GM21367 (cell line): ENCODE data around the gene MEF2D.

Experiments used
- ATAC-seq: cut with Tn5 transposase; IDR thresholded peaks from one replicate; pipeline ENCODE4 v1.9.1; 2021; ENCODE audit not compliant: unreplicated experiment

The MEF2D gene

DNA sequence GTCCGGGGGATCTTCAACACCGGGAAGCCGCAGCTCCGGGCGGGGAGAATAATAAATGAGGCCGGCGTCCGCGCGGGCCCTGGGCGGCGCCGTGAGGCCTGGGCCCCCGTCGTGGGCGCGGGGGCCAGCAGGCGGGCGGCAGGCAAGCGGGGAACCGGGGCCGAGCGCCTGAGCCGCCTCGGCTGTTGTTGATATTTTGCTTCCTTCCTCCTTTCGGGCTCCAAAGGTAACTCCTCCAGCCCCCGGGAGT is at the start of gene MEF2D:
MEF2D (minus strand) TSS at position 233 of the 250 bp plus-strand sequence. CDS start 17,483 bp downstream, outside the sequence.
- no peak for ATAC-seq

DNA sequence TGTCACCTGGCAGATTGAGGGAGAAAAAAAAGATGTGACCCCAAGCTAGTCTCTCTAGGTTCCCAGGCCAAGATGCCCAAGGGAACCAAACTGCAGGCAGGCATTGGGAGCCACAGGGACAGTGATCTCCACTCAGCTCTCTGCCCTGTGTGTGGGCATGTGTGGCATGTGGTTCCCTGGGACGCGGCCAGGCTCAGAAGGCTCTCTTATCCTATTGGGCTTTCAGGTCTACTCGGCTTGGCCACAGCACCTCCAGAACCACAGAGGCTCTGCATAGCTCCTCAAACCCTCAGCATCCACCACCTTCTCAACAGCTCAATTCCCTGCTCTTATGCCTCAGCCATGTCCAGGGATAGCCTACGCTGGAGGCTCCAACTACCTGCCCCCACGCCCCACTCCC is 49.8 kb upstream of the MEF2D start:
- ATAC-seq = no peak

DNA sequence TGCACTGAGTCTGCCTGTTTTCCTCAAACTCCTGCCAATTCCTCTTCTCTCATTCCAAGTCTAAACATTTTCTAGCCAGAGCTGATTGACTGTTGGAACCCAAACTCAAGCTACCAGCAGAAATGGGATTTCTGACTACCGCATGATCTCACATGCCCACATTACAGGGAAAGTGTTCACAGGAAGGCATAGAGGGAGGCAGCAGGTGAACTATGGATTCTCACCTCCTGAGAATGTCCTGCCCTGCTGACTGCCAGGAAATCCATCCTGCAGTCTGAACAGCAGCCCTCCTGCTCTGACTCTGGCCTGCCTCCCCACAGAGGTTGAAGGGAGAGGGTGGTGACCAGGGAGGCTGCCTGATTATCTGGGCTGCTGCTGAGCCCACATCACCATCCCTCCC is 49.3 kb upstream of the MEF2D start:
- no peak for ATAC-seq

DNA sequence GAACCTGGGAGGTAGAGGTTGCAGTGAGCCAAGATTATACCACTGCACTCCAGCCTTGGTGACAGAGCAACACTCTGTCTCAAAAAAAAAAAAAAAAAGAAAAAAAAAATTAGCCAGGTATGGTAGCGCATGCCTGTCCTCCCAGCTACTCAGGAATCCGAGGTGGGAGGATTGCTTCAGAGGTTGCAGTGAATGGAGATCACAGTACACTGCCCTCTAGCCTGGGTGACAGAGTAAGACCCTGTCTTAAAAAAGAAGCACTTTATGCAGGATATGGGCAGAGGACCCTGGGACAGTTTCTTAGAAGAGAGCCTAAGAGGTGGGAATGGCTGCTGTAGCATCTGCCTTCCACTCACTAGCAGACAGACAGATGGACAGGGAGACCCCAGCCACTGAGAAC is 48.8 kb upstream of the MEF2D start:
- no peak for ATAC-seq

DNA sequence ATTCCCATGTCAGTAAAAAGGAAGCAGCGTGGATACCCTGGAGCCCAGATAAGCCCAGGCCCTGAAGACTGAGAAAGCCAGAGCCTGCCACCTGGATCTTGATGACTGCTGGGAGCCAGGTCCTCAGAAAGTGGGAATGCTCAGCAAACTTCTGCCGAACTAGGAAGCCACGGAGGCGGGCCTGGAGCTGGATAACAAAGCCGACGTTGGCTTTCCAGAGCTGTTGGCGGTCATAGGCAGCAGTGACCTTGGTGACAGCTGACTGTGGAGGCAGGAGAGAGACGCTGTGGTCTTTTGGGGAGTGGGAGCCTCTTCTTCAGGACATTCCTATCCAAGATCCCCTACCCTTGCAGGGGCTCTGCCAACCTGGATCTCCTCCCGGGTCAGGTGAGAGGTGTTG is 47.4 kb upstream of the MEF2D start:
- ATAC-seq = no peak

DNA sequence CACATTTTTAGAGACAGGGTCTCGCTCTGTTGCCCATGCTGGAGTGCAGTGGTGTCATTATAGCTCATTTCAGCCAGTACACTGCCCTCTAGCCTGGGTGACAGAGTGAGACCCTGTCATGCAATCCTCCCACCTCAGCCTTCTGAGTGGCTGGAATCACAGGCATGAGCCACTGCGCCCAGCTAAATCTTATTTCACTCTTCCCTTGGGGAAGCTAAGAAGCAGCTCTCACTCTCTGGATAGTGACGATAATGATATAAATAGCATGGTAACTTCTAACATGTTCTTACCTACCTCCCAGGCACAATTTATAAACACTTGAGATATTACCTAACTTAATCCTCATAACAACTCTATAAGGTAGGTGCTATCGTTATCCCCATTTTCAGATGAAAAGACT is 46.9 kb upstream of the MEF2D start:
- no peak for ATAC-seq

DNA sequence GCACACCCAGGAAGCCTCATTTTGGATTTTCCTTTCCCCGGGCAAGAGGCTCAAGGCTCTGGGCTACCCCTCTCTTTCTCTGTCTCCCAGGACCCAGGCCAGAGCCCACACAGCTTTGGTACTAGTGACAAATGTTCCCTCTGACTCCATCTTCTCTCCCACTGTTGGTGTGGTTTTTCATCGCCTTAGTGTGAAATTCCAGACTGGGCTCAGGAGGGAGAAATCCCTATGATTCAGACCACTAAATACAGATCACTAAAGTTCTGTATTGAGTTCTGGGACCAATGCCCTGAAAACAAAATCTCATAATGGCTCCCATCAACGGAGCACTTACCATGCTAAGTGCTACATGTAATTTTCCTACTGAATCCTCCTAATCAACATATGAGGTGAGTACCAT is 45.7 kb upstream of the MEF2D start:
- ATAC-seq = no peak

DNA sequence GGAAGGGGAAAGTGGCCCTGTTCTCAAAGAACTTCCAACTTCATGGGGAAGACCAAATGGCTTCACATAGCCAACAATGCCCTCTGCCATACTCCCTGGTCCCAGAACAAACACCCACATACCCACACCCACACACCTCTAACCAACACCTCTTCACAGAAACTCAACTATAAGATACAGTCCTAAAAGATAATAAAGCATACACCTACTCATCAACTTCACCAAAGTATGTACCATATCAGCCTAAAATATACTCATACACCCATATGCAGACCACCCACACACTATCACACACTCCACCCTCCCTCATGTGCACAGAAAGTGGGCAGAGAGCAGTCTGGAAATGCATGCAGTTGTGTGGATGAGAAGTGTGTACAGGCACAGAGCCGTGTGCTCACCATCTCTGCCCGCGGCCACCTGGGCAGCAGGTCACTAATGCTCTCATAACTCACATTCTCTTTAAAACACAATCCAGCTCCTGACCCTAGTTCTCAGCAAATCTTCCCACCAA is 44.1 kb upstream of the MEF2D start:
- ATAC-seq = no peak

DNA sequence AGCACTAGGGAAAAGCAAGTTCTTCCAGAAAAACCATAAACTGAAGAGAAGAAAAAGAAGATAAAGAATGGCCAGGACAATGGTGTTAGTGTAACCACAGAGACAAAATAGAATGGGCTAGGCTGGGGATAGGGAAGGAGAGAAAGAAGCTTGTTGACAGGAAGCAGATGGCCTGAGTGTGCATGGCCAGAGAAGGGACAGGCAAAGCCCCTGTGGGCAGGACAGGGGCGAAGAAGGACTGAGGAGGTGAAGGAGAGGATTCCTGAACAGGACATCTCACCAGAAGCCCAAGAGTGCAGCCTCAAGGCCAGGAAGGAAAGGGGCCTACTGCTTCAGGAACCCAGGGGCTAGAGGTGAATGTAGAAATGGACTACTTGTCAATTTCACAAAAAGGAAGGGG is 42.5 kb upstream of the MEF2D start:
- no peak for ATAC-seq

DNA sequence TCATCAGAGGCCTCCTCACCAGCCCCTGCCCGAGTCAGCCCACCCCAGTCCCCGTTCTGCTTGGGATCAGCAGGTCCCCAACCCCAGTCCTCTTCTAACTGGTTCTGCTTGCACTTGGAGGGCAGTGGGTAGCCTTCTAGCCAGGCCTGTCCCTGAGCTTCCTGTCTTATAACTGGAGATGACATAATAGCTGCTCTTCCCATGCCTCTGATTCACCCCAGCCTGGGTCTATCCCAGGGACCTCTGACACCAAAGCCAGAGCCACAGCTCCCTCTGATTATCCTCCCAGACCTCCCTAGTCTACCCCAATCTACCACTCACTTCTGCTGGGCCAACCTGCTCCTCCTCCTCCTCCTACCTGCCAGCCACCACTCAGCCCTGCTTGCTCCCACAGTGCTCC is 40.4 kb upstream of the MEF2D start:
- ATAC-seq = no peak

DNA sequence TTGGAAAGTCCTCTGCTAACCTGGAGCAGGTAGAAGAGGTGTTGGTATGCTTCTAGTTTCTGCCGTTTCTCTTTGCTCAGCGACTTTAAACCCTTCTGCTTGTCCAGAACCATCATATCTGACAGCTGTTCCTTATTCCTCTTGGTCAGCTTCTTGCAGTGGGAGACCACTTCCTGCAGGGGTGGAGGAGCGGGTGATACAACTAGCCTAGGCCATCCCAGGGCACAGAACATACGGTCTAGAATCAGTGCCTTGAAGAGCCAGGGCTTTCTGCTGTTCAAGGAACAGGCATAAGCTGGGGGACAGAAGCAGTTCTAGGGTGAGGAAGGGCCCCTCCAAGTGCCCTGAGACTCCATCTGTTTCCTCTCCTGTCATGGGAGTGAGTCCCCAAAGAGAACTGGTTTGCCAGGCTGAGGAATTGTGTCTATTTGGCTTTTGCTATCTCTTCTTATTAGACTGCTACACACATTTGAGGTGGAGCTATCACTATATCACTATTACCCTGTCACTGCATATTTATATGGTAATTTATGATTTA is 39.3 kb upstream of the MEF2D start:
- no peak for ATAC-seq

DNA sequence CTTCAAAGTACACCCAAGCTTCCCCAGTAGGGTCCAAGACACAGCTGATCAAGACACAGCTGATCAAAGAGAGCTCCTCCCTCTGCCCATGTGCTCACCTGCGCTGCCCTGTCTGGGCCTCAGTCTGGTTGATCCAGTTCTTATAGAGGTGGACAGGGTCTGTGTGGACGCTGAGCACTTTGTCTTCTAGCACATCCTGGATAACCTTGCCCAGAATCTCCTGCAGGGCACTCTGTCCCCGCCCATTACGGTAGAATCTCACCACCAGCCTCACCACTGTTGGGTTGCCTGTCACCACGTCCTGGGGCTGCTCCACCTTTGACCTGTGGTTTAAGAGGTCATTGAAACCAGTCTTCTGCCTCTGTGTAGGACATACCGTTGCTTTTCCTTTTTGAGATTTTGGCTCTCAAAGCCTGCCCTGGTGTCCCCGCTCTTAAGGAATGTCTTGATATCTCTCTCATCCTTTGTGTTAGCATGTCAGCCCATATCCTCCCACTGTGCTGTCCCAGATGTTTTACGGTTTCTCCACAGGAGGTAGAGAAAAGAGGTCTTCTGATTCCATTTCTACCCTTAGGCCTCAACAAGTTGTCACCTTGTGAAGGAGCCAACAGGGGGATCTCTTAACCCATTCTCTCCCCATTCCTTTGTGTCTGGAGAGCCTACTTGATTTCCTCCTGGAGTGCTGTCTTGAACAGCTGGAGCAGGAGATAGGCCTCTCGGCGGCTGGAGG is 38.3 kb upstream of the MEF2D start:
- ATAC-seq = no peak

DNA sequence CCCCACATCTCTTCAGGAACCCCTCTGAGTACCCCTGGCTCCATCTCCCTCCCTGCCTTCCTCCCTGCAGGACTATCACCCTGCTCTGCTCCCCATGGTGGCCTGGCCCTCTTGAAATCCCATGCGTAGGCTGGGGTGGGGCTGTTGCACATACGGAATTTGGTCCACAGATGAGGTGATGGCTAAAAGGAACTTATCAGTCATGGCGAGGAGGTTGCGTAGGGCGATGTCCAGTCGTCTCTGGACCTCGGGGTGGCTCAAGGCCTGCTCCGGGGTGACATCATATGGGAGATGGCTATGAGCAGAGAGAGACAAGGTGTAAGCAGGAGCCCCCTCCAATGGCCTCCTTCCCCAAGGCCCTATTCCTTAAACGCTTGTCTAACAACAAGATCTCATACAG is 36.5 kb upstream of the MEF2D start:
- ATAC-seq = no peak

DNA sequence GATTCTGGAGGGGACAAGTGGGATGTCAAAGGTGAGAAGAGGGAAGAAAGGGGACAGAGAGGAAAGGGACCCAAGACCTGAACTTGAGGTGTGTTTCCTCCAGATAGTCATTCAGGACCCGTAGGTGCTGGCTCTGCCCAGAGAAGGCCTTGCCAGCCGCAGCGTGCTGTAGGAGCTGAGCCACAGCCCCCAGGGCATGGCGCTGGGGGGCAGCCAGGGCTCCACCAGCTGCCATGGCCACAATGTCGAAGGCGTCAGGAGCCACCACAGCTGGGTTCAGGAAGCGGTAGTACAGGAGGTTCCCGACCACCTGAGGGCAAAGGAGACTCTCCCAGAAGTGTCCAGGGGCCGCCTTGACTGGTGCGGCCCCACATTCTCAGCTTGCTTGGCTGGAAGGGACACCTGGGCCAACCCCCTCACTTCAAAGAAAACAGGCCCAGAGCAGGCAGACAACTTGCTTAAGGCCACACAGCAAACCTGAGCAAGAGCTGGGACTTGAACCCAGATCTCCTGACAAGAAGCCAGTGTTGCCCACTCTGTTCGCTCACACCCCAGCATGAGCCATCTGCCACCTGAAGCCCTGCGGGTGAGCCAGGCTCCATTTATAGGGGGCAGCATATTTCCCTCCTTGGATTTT is 34.0 kb upstream of the MEF2D start:
- ATAC-seq = no peak

DNA sequence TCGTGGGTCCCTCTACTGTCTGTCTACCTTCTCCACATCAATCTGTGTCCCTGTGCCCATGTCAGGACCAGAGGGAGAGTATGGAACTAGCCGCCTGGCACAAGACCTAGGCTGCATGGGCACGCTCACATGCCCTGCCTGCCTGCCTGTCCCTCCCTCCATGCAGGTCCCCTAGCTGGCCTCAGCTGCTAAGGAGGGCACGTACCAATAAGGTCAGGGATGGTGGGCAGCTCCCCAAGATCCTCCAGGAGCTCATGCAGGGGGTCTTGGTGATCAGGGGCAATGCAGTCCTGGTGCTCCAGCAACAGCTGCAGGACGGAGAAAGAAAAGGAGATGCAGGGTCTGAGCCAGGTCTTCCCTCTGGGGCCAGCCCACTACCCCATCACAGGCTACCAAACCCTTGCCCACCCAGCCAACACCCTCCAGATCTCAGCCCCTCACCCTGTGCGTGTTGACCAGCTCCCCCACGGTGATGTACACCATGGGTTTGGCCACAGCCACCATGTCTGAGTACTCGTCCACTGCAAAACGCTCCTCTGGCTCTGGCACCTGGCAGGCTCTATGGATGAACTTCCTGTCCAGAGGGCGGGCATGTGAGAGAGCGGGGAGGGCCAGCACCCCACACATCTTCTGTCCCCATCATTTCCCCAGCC is 33.1 kb upstream of the MEF2D start:
- ATAC-seq = no peak

DNA sequence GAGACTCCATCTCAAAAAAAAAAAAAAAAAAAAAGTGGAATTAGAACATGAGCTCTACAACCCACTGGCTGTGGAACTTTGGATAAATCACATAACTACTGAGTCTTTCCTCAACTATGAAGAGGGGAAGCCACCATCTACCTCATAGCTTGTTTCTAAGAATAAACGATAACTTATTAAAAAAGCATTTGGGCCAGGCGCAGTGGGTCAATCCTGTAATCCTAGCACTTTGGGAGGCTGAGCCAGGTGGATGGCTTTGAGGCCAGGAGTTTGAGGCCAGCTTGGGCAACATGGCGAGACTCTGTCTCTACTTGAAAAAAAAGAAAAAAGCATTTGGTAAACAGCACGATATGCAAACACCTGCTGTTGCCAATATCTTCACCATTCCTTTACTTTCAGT is 31.8 kb upstream of the MEF2D start:
- no peak for ATAC-seq

DNA sequence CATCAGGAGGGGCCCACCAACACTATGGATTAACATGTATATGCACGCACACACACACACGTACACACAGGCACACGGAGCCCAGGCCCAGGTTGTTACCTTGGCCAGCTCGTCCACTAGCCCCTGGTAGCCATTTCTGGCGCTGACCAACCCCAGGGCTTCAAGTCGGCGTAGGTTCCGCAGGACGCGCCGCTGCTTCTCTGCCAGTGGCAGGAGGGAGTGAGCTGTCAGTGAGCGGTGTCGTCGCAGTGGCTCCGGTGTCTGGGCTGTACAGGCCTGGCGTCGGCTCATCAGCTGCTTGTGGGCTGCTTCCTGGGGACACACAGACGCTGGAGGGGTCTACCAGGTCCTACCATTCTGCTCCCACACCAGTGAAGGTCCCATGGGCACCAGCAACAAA is 29.4 kb upstream of the MEF2D start:
- no peak for ATAC-seq

DNA sequence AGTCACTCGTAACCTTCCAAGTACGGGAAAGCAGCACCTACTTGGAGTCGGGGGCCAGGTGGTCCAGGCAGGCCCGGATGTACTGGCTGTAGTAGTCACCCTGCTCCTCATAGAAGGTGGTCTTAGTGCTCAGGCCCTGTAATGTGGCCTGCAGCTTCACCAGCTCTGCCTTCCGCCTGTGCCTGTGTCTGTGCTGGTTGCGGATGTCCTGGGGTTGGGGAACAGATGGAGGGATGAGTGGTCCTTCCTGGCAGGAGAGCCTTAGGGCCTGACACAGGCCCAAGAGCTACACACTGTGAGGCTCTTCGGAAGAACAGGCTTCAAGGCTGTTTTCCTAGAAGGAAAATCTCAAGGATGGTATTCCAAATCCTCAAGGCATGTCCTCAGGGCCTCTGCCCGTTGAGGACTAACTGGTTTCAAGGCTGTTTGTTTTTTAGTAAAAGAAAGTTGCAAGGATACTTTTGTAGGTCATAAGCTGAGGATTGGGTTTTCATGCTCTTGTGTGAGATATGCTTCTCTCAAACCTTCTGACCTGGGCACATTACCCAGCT is 28.4 kb upstream of the MEF2D start:
- no peak for ATAC-seq

DNA sequence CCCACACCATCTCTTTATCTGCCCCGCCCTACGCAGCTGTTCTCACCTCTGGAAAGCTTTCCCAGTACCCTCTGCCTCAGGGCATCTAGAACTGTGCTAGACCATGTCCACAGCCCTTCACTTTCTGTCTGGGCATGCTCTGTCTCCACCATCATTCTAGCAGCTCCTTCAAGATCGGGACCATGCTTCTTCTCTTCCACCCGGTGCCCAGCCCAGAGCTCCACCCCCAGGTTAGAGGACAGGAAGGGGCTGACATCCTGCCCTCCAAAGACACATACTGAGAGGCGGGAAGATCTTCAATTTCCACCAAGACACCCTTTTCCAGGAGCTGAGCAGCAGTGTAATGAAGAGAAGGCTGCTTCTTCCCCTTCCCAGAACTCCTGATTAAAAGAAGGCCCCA is 27.7 kb upstream of the MEF2D start:
- no peak for ATAC-seq

DNA sequence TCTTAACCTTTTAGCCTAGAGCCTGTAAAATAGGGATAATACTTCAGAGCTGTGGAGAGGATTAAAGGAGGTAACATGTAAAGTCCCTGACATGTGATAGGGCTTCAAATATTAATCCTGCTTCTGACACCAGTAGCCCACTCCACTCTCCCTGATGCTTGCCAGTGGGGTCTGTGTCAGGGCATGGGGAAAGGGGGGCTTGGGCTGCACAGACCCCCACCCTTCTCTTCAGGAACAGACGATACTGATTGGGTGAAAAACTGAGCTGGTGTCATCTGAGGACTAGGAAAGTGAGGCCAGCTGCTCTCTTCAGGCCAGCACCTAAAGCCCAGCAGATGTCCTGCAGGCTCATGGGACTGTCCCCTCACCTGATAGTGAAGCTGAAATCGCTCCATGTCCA is 27.0 kb upstream of the MEF2D start:
- ATAC-seq = no peak

DNA sequence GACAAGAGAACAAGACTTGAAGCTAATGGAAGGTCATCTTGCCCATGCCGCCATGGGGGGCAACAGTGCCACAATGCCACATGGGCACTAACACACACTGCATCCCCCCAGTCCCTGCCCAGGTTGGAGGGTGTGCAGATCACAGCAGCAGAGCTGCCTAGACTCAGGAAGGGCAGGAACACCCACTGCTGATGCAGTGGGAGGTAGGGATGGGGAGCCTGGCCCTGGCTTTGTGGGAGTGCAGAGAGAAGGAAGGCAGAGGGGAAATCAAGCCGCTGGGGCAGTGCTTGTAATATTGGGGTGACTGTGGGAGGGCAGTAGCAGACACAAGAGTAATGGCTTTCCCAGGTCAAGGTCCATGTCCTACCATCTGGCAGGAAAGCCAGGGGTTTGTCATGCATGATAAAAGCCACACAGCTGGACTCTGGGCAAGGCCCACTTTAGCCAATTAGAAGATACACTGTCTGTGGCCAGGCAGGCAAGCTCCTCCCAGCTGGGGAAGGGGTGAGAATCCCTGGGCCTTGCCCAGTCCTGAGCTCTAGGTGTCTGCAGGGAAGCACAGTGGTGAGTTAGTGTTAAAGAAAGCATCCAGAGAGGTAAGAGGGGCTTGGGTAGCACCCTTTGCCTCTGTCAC is 25.4 kb upstream of the MEF2D start:
- no peak for ATAC-seq
